GM21717 (cell line): ENCODE measurements around the gene ADCK1.
"Not testable (repeated sequence)": the region's sequence is repeated elsewhere in the genome, so short reads cannot be mapped to it uniquely, and the experiment has no call there.

Experiments used
- ATAC-seq: cut with Tn5 transposase; IDR thresholded peaks from one replicate; pipeline ENCODE4 v1.9.1; 2021; ENCODE audit warnings: mild to moderate bottlenecking, moderate library complexity; ENCODE audit not compliant: unreplicated experiment

ADCK1 gene

GRCh38 chr14:77805706-77806105 lies 5.8 kb downstream of the ADCK1 start:
- ATAC-seq = no peak

GRCh38 chr14:77808250-77808649 lies 8.3 kb downstream of the ADCK1 start:
- ATAC-seq = no peak

GRCh38 chr14:77809011-77809410 lies 9.1 kb downstream of the ADCK1 start:
- no peak for ATAC-seq

- ATAC-seq = peak; percentile 81
Observed at GRCh38 chr14:77812028-77812427, 12.1 kb downstream of the ADCK1 start.

GRCh38 chr14:77812682-77813081 lies 12.8 kb downstream of the ADCK1 start:
- ATAC-seq = not testable (repeated sequence)

GRCh38 chr14:77822307-77822706 lies 22.4 kb downstream of the ADCK1 start:
- no peak for ATAC-seq

GRCh38 chr14:77822741-77823140 lies 22.8 kb downstream of the ADCK1 start:
- ATAC-seq = no peak

GRCh38 chr14:77823378-77823777 lies 23.5 kb downstream of the ADCK1 start:
- ATAC-seq = no peak

GRCh38 chr14:77825895-77826519 lies 26.1 kb downstream of the ADCK1 start:
- no peak for ATAC-seq

- ATAC-seq = no peak
Observed at GRCh38 chr14:77830692-77831091, 30.8 kb downstream of the ADCK1 start.

GRCh38 chr14:77832297-77832696 lies 32.4 kb downstream of the ADCK1 start:
- no peak for ATAC-seq

- no peak for ATAC-seq
Observed at GRCh38 chr14:77837926-77838325, 38.0 kb downstream of the ADCK1 start.

GRCh38 chr14:77838831-77839511 lies 39.1 kb downstream of the ADCK1 start:
- no peak for ATAC-seq

GRCh38 chr14:77843195-77843594 lies 43.3 kb downstream of the ADCK1 start:
- no peak for ATAC-seq

GRCh38 chr14:77843651-77844050 lies 43.7 kb downstream of the ADCK1 start:
- ATAC-seq = no peak

GRCh38 chr14:77844802-77845201 lies 44.9 kb downstream of the ADCK1 start:
- no peak for ATAC-seq

- no peak for ATAC-seq
Observed at GRCh38 chr14:77848031-77848430, 48.1 kb downstream of the ADCK1 start.

GRCh38 chr14:77849711-77850110 lies 49.8 kb downstream of the ADCK1 start:
- ATAC-seq = no peak

GRCh38 chr14:77853919-77854318 lies 54.0 kb downstream of the ADCK1 start:
- no peak for ATAC-seq

- ATAC-seq = no peak
Observed at GRCh38 chr14:77856941-77857340, 57.0 kb downstream of the ADCK1 start.

GRCh38 chr14:77859934-77860570 lies 60.1 kb downstream of the ADCK1 start:
- ATAC-seq = no peak

- ATAC-seq = no peak
Observed at GRCh38 chr14:77861201-77861600, 61.3 kb downstream of the ADCK1 start.
